ENCODE data around the gene CLPSL1. TPM values are rescaled to one million over a fixed set of nuclear protein-coding genes. Genes with fewer than 3 reads are reported as not detected.

CLPSL1 gene
- total and polyA plus RNA-seq, 2 of the 13 experiments (the other 11 are each of a cell fraction or from before 2014, with no cell fraction given) = not detected

DNA sequence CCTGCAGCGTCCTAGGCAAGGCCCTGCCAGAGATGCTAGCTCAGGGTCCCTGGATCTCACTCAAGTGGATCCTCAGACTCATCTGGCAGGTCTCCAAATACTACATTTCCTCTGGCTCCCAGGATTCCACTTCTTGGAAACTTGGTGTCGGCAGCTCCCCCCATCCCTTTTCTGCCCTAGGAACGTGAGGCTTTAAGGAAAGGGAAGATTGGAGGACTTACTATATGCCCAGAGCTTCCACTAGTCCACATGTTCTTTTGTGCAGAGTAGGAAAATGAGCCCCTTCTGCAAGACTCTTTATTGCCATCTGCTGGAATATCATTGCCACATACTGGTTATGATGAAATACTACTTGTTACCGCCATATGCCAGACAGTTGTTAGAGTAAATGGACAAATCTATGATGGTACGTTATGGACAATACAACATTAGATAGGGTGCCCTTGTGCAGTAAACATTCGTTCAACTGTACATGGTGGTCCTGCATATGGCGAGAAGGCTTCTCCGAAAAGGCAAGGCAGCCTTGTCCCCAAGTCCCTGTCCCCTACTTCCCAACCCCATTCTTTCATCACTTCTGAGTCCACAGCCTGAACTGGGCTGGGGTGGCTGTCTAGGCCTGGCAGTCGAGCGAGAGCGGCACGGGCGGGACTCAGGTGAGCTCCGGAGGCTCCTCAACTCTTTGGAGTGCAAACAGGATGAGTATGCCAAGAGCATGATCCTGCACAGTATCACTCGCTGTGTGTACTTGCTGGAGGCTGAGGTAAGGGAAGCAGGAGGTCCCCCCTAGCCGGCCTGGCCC lies 43.2 kb upstream of the CLPSL1 start (continued):
- TF ChIP-seq ZNF570 (CRISPR knock-in tag; IDR thresholded peaks at IDR 0.05; ENCODE audit: borderline replicate concordance) = no peak
- TF ChIP-seq ZNF143 (CRISPR knock-in tag; IDR thresholded peaks at IDR 0.05) = no peak
- TF ChIP-seq, protein P1, sequence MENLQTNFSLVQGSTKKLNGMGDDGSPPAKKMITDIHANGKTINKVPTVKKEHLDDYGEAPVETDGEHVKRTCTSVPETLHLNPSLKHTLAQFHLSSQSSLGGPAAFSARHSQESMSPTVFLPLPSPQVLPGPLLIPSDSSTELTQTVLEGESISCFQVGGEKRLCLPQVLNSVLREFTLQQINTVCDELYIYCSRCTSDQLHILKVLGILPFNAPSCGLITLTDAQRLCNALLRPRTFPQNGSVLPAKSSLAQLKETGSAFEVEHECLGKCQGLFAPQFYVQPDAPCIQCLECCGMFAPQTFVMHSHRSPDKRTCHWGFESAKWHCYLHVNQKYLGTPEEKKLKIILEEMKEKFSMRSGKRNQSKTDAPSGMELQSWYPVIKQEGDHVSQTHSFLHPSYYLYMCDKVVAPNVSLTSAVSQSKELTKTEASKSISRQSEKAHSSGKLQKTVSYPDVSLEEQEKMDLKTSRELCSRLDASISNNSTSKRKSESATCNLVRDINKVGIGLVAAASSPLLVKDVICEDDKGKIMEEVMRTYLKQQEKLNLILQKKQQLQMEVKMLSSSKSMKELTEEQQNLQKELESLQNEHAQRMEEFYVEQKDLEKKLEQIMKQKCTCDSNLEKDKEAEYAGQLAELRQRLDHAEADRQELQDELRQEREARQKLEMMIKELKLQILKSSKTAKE (CRISPR knock-in tag; IDR thresholded peaks at IDR 0.05; ENCODE audit: borderline replicate concordance) = no peak
- TF ChIP-seq SMAD1 (CRISPR knock-in tag; IDR thresholded peaks at IDR 0.05; ENCODE audit: borderline replicate concordance, low read depth) = no peak
- no peak for TF ChIP-seq ARID2 (CRISPR knock-in tag; IDR thresholded peaks at IDR 0.05; ENCODE audit: borderline replicate concordance)
- TF ChIP-seq ZFP36 (IDR thresholded peaks at IDR 0.05; ENCODE audit: borderline replicate concordance, low read depth, low read length, partially characterized antibody) = no peak
- TF ChIP-seq ZNF224 (CRISPR knock-in tag; IDR thresholded peaks at IDR 0.05) = no peak
- TF ChIP-seq RNF2 (conservative IDR thresholded peaks at IDR 0.05; ENCODE audit: low read depth) = no peak
- TF ChIP-seq ZNF253 (CRISPR knock-in tag; IDR thresholded peaks at IDR 0.05; ENCODE audit: borderline replicate concordance) = no peak
- TF ChIP-seq TEAD3 (CRISPR knock-in tag; optimal IDR thresholded peaks at IDR 0.05; ENCODE audit: borderline replicate concordance) = peak; percentile 8
- no peak for TF ChIP-seq ZNF678 (CRISPR knock-in tag; IDR thresholded peaks at IDR 0.05)
- TF ChIP-seq, protein P2, sequence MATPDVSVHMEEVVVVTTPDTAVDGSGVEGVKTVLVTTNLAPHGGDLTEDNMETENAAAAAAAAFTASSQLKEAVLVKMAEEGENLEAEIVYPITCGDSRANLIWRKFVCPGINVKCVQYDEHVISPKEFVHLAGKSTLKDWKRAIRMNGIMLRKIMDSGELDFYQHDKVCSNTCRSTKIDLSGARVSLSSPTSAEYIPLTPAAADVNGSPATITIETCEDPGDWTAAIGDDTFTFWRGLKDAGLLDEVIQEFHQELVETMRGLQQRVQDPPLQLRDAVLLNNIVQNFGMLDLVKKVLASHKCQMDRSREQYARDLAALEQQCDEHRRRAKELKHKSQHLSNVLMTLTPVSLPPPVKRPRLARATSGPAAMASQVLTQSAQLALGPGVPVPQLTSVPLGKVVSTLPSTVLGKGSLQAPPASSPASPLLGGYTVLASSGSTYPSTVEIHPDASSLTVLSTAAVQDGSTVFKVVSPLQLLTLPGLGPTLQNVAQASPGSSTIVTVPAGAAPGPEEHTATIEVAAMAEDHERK (CRISPR knock-in tag; IDR thresholded peaks at IDR 0.05; ENCODE audit: low read depth) = no peak
- TF ChIP-seq MBD4 (IDR thresholded peaks at IDR 0.05; ENCODE audit: borderline replicate concordance, low read length) = no peak
- TF ChIP-seq HHEX (CRISPR knock-in tag; IDR thresholded peaks at IDR 0.05) = no peak
- no peak for TF ChIP-seq ZBTB39 (CRISPR knock-in tag; IDR thresholded peaks at IDR 0.05)
- peak; percentile 36; the same call in 1 of the 2 replicates for TF ChIP-seq BCL6 (CRISPR knock-in tag; IDR thresholded peaks at IDR 0.05)
- TF ChIP-seq, protein P3, sequence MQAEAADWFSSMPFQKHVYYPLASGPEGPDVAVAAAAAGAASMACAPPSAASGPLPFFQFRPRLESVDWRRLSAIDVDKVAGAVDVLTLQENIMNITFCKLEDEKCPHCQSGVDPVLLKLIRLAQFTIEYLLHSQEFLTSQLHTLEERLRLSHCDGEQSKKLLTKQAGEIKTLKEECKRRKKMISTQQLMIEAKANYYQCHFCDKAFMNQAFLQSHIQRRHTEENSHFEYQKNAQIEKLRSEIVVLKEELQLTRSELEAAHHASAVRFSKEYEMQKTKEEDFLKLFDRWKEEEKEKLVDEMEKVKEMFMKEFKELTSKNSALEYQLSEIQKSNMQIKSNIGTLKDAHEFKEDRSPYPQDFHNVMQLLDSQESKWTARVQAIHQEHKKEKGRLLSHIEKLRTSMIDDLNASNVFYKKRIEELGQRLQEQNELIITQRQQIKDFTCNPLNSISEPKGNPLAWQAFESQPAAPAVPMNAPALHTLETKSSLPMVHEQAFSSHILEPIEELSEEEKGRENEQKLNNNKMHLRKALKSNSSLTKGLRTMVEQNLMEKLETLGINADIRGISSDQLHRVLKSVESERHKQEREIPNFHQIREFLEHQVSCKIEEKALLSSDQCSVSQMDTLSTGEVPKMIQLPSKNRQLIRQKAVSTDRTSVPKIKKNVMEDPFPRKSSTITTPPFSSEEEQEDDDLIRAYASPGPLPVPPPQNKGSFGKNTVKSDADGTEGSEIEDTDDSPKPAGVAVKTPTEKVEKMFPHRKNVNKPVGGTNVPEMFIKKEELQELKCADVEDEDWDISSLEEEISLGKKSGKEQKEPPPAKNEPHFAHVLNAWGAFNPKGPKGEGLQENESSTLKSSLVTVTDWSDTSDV (CRISPR knock-in tag; IDR thresholded peaks at IDR 0.05) = no peak
- no peak for TF ChIP-seq MAF1 (CRISPR knock-in tag; IDR thresholded peaks at IDR 0.05; ENCODE audit: borderline replicate concordance)
- TF ChIP-seq KAT2B (IDR thresholded peaks at IDR 0.05; ENCODE audit: borderline replicate concordance, low read depth, low read length) = no peak
